ENCODE data around the gene ITPR3. TPM values are rescaled to one million over a fixed set of nuclear protein-coding genes. Genes with fewer than 3 reads are reported as not detected.
A peak's percentile ranks its signal among the peaks of the same experiment; 100 is the strongest.

ITPR3 gene
- total and polyA plus RNA-seq, 2 of the 13 experiments (the other 11 are each of a cell fraction or from before 2014, with no cell fraction given): 3.8 to 21.4 TPM

GRCh38 chr6:33711140-33712129 lies 90.3 kb downstream of the ITPR3 start, which contains the start of gene UQCC2 (continued):
- TF ChIP-seq, protein P1, sequence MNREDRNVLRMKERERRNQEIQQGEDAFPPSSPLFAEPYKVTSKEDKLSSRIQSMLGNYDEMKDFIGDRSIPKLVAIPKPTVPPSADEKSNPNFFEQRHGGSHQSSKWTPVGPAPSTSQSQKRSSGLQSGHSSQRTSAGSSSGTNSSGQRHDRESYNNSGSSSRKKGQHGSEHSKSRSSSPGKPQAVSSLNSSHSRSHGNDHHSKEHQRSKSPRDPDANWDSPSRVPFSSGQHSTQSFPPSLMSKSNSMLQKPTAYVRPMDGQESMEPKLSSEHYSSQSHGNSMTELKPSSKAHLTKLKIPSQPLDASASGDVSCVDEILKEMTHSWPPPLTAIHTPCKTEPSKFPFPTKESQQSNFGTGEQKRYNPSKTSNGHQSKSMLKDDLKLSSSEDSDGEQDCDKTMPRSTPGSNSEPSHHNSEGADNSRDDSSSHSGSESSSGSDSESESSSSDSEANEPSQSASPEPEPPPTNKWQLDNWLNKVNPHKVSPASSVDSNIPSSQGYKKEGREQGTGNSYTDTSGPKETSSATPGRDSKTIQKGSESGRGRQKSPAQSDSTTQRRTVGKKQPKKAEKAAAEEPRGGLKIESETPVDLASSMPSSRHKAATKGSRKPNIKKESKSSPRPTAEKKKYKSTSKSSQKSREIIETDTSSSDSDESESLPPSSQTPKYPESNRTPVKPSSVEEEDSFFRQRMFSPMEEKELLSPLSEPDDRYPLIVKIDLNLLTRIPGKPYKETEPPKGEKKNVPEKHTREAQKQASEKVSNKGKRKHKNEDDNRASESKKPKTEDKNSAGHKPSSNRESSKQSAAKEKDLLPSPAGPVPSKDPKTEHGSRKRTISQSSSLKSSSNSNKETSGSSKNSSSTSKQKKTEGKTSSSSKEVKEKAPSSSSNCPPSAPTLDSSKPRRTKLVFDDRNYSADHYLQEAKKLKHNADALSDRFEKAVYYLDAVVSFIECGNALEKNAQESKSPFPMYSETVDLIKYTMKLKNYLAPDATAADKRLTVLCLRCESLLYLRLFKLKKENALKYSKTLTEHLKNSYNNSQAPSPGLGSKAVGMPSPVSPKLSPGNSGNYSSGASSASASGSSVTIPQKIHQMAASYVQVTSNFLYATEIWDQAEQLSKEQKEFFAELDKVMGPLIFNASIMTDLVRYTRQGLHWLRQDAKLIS (CRISPR knock-in tag; IDR thresholded peaks at IDR 0.05): no peak
- TF ChIP-seq U2AF1 (optimal IDR thresholded peaks at IDR 0.05; ENCODE audit: low read depth, low read length) (no peak), RXRB (CRISPR knock-in tag; IDR thresholded peaks at IDR 0.05; ENCODE audit: borderline replicate concordance) (no peak), ZBTB26 (CRISPR knock-in tag; IDR thresholded peaks at IDR 0.05; ENCODE audit: borderline replicate concordance) (peak; percentile 59), ZNF616 (CRISPR knock-in tag; IDR thresholded peaks at IDR 0.05; ENCODE audit: low read depth) (peak; percentile 96), ZNF749 (CRISPR knock-in tag; IDR thresholded peaks at IDR 0.05; ENCODE audit: borderline replicate concordance) (peak; percentile 69; the same call in 1 of the 2 replicates), TBL1XR1 (IDR thresholded peaks at IDR 0.05; ENCODE audit: borderline replicate concordance, low read length, partially characterized antibody) (peak; percentile 49), MAFF (IDR thresholded peaks at IDR 0.05; ENCODE audit: low read depth, low read length) (no peak), MBD4 (IDR thresholded peaks at IDR 0.05; ENCODE audit: borderline replicate concordance, low read length) (no peak), AHDC1 (CRISPR knock-in tag; IDR thresholded peaks at IDR 0.05; ENCODE audit: borderline replicate concordance) (0 out of 2 replicates have a peak, but pooled peaks have one; percentile 36), HOXA9 (CRISPR knock-in tag; IDR thresholded peaks at IDR 0.05; ENCODE audit: borderline replicate concordance) (peak; percentile 29; the same call in 1 of the 2 replicates), CENPX (CRISPR knock-in tag; IDR thresholded peaks at IDR 0.05) (no peak), ISL2 (CRISPR knock-in tag; IDR thresholded peaks at IDR 0.05) (peak; percentile 55; the same call in 1 of the 2 replicates), HDAC6 (IDR thresholded peaks at IDR 0.05; ENCODE audit: low read depth, low read length) (no peak), NBN (conservative IDR thresholded peaks at IDR 0.05) (no peak), ZNF496 (CRISPR knock-in tag; IDR thresholded peaks at IDR 0.05; ENCODE audit: insufficient replicate concordance) (no peak)
- TF ChIP-seq, protein P2, sequence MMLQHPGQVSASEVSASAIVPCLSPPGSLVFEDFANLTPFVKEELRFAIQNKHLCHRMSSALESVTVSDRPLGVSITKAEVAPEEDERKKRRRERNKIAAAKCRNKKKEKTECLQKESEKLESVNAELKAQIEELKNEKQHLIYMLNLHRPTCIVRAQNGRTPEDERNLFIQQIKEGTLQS (CRISPR knock-in tag; IDR thresholded peaks at IDR 0.05): peak; percentile 60; the same call in 1 of the 2 replicates

Data from HepG2 (cell line).